ENCODE data around the gene PTPN13.

GRCh38 chr4:86791126-86791525 is 197.0 kb downstream of the PTPN13 start:
- TF ChIP-seq EZH2phosphoT487 (IDR thresholded peaks at IDR 0.05; ENCODE audit: insufficient read depth, low read depth) (no peak), EZH2 (IDR thresholded peaks at IDR 0.05; ENCODE audit: insufficient read depth, poor library complexity, severe bottlenecking) (no peak)

Data from GM23248 (cell line).